ENCODE results near the gene KCNE4. TPM values are rescaled to one million over a fixed set of nuclear protein-coding genes. Genes with fewer than 3 reads are reported as not detected.

Gene KCNE4
- total RNA-seq, 4 donors from 2014 or later, result 9.8 to 52.8 (median 25.4) TPM

GRCh38 chr2:223008956-223009355 lies 43.0 kb upstream of the KCNE4 start:
- H3K36me3 ChIP-seq, result no peaks in the 10 kb centered on the region
- TF ChIP-seq CTCF (IDR thresholded peaks at IDR 0.05) (no peak), POLR2A (IDR thresholded peaks at IDR 0.05) (no peak)
- H3K4me1 ChIP-seq, result no peaks in the 10 kb centered on the region
- H3K27ac ChIP-seq, result no peak overlapping the region
- H3K4me3 ChIP-seq, result no peak overlapping the region
- H3K27me3 ChIP-seq, result no peaks in the 10 kb centered on the region
- H3K9me3 ChIP-seq, result no peaks in the 10 kb centered on the region
- DNase-seq, result no peak
- intact Hi-C loops (cut with DNase I; ENCODE audit: low total_unique reads), result no loop called here

- no peak for DNase-seq
- H3K27me3 ChIP-seq, result no peaks in the 10 kb centered on the region
- no peak overlapping the region for H3K4me3 ChIP-seq
- no peaks in the 10 kb centered on the region for H3K9me3 ChIP-seq
- H3K36me3 ChIP-seq, result no peaks in the 10 kb centered on the region
- no peak for TF ChIP-seq CTCF (IDR thresholded peaks at IDR 0.05)
- TF ChIP-seq POLR2A (IDR thresholded peaks at IDR 0.05), result no peak
- no peak overlapping the region for H3K27ac ChIP-seq
- intact Hi-C loops (cut with DNase I; ENCODE audit: low total_unique reads), result no loop called here
- H3K4me1 ChIP-seq, result no peaks in the 10 kb centered on the region
Measured at GRCh38 chr2:223010641-223011040, 41.3 kb upstream of the KCNE4 start.

- H3K9me3 ChIP-seq, result no peaks in the 10 kb centered on the region
- H3K36me3 ChIP-seq, result no peaks in the 10 kb centered on the region
- intact Hi-C loops (cut with DNase I; ENCODE audit: low total_unique reads), result no loop called here
- TF ChIP-seq CTCF (IDR thresholded peaks at IDR 0.05), result no peak
- no peak for TF ChIP-seq POLR2A (IDR thresholded peaks at IDR 0.05)
- DNase-seq, result no peak
- H3K4me3 ChIP-seq, result no peak overlapping the region
- no peaks in the 10 kb centered on the region for H3K4me1 ChIP-seq
- no peaks in the 10 kb centered on the region for H3K27me3 ChIP-seq
- H3K27ac ChIP-seq, result no peak overlapping the region
Measured at GRCh38 chr2:223012291-223012690, 39.7 kb upstream of the KCNE4 start.

- no peaks in the 10 kb centered on the region for H3K36me3 ChIP-seq
- H3K4me1 ChIP-seq, result no peaks in the 10 kb centered on the region
- no peak overlapping the region for H3K4me3 ChIP-seq
- no peak overlapping the region for H3K27ac ChIP-seq
- no peak for TF ChIP-seq CTCF (IDR thresholded peaks at IDR 0.05)
- TF ChIP-seq POLR2A (IDR thresholded peaks at IDR 0.05), result no peak
- H3K9me3 ChIP-seq, result no peaks in the 10 kb centered on the region
- intact Hi-C loops (cut with DNase I; ENCODE audit: low total_unique reads), result no loop called here
- no peaks in the 10 kb centered on the region for H3K27me3 ChIP-seq
- DNase-seq, result no peak
Measured at GRCh38 chr2:223019390-223019930, 32.5 kb upstream of the KCNE4 start.

- Histone ChIP-seq H3K36me3 (no peaks in the 10 kb centered on the region), H3K4me1 (no peaks in the 10 kb centered on the region), H3K9me3 (no peaks in the 10 kb centered on the region), H3K27me3 (no peaks in the 10 kb centered on the region), H3K4me3 (no peak overlapping the region), H3K27ac (no peak overlapping the region)
- TF ChIP-seq CTCF (IDR thresholded peaks at IDR 0.05) (no peak), POLR2A (IDR thresholded peaks at IDR 0.05) (no peak)
- no peak for DNase-seq
- intact Hi-C loops (cut with DNase I; ENCODE audit: low total_unique reads), result no loop called here
Measured at GRCh38 chr2:223019987-223020717, 31.8 kb upstream of the KCNE4 start.
